ENCODE results near the gene METTL24.

- no peak for TF ChIP-seq CTCF (IDR thresholded peaks at IDR 0.05)
- no peak for TF ChIP-seq EP300 (IDR thresholded peaks at IDR 0.05)
- TF ChIP-seq POLR2A (IDR thresholded peaks at IDR 0.05): no peak
These were observed 47.2 kb downstream of the METTL24 start for GRCh38 chr6:110310861-110311446.
